NB4 (cell line): ENCODE measurements around the gene CEMP1.

ENCODE experiments used
- DNase-seq: peaks from one replicate; pipeline ENCODE4 v3.0.0; 2010; ENCODE audit warnings: low read depth
- H3K4me3 ChIP-seq: one replicate; pipeline ENCODE4 v1.5.1; 2011; ENCODE audit warnings: mild to moderate bottlenecking, low read depth, low read length, moderate library complexity
- MYC ChIP-seq: IDR thresholded peaks from 2 replicates; pipeline ENCODE4 v1.6.1; 2011; ENCODE audit warnings: low read depth, low read length
- POLR2A ChIP-seq: IDR thresholded peaks from 2 replicates; pipeline ENCODE4 v1.6.1; 2011; ENCODE audit warnings: mild to moderate bottlenecking; ENCODE audit not compliant: insufficient read length; ENCODE audit errors: extremely low read depth
- TF ChIP-seq, protein P1 (sequence below): IDR thresholded peaks from one replicate; pipeline ENCODE4 v1.5.1; 2012; ENCODE audit warnings: low read depth, low read length
- TF ChIP-seq, protein P2 (sequence below): IDR thresholded peaks from 2 replicates; pipeline ENCODE4 v1.6.1; 2011; ENCODE audit warnings: low read depth, low read length

Gene CEMP1

DNA sequence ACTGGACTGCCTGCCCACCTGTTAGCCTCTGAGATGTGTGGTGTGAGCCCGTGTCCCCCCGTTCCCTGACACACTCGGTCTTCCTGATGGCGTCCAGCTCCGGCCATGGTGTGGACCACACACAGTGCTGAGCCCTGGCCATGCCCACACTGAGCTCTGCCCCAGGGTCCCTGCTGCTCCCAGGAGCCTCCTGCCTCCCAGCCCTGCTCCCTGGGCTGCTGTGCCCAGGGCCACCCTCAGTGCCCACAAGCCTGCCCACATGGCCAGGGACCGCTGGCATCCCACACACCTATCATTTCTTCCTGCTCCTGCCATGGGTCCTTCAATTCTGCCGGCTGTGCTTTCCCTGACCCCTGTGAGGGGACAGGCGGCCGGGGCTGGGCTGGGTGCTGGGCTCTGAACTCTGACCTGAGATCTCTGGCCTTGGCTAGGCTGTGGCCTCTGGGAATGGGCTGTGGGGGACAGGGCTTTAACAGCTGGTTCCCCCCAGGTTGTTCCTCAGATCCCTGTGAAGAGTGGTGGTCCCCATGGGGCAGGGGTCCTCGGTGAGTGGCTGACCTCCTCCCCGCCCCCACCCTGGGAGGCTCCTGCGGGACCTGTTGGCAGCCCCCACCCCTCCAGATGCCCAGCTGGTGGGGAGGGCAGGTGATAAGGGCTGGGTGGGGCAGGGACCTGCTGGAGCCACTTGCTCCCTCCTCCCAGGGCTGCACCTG lies 4.0 kb downstream of the CEMP1 start:
- H3K4me3 ChIP-seq: no peak overlapping the region
- DNase-seq: no peak
- TF ChIP-seq, protein P1, sequence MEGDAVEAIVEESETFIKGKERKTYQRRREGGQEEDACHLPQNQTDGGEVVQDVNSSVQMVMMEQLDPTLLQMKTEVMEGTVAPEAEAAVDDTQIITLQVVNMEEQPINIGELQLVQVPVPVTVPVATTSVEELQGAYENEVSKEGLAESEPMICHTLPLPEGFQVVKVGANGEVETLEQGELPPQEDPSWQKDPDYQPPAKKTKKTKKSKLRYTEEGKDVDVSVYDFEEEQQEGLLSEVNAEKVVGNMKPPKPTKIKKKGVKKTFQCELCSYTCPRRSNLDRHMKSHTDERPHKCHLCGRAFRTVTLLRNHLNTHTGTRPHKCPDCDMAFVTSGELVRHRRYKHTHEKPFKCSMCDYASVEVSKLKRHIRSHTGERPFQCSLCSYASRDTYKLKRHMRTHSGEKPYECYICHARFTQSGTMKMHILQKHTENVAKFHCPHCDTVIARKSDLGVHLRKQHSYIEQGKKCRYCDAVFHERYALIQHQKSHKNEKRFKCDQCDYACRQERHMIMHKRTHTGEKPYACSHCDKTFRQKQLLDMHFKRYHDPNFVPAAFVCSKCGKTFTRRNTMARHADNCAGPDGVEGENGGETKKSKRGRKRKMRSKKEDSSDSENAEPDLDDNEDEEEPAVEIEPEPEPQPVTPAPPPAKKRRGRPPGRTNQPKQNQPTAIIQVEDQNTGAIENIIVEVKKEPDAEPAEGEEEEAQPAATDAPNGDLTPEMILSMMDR: no peak
- TF ChIP-seq MYC (no peak), POLR2A (no peak)
- TF ChIP-seq, protein P2, sequence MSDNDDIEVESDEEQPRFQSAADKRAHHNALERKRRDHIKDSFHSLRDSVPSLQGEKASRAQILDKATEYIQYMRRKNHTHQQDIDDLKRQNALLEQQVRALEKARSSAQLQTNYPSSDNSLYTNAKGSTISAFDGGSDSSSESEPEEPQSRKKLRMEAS: no peak

DNA sequence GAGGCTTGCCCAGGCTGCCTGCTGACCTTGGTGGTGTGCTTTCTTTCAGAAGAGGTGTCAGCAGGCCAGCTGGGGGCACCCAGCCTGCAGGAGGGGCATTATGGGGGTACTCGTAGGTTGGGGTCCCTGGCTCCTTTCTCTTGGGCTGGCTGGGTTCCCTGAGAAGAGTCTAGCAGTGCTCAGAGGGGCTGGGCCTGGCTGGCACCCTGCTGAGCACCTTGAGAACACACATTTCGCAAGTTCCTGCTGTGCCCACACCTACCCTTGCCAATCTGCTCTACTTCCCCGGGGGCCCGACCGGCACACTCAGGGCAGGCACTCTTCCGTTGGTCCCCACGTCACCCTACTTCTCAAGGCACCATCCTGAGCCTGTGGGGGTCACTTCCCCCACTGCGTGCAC lies 5.1 kb downstream of the CEMP1 start:
- no peak overlapping the region for H3K4me3 ChIP-seq
- TF ChIP-seq MYC: 0 out of 2 replicates have a peak, but pooled peaks have one; percentile 27
- TF ChIP-seq, protein P1: no peak

DNA sequence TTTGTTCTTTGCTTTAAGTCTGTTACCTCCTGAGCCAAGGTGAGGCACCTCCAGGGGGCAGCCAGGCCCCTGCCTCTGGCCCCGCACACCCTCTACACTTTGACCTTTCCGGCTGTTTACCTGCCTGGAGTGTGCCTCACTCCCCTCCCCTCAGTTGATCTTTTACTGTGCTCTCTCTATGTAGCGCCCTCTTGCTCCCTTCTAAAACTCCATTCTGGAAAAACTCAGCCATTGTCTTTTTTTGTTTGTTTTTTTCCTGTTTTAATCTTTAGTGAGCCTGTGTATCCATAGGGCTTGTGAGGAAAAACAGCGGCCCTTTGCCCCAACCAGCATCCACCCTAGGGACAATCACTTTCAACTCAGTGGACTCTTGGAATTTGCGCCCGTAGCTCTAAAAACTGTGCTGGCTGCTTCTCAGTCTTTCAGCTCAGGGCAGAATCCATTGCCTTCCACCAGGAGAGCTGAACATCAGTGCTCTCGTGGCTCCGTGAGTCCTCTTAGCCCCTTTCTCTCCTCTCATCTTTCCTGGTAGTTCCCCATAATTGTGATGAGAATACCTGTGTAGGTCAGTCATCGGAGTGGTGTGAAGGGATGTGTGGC lies 6.8 kb downstream of the CEMP1 start:
- no peak overlapping the region for H3K4me3 ChIP-seq
- TF ChIP-seq, protein P2: no peak
- TF ChIP-seq, protein P1: no peak
- no peak for TF ChIP-seq POLR2A
- no peak for TF ChIP-seq MYC
- DNase-seq: no peak

More for the DNA sequence above, 5.1 kb downstream of the CEMP1 start:
- peak; percentile 76 for DNase-seq

DNA sequence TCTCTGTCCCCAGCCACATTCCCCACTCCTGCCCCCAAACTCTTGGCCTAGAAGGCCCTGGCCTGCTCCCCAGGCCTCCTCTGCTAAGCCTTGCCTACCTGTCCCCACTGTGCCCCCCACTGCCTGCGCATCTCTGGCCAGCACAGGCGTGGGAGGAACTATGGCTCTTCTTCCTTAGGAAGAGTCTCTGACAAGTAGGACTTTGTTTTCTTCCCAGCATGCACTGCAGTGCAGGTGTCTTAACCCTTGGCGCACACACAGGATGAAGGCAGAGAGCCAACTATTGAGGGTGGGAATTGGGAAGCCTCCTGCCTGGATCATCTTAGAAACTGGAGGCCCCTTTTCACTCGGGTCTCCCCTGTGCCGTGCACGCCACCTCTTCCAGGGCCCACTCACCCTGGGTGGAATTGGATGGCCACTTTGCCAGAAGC lies 7.4 kb downstream of the CEMP1 start:
- TF ChIP-seq MYC: no peak
- no peak for TF ChIP-seq POLR2A
- TF ChIP-seq, protein P1: no peak
- no peak for DNase-seq
- no peak overlapping the region for H3K4me3 ChIP-seq

DNA sequence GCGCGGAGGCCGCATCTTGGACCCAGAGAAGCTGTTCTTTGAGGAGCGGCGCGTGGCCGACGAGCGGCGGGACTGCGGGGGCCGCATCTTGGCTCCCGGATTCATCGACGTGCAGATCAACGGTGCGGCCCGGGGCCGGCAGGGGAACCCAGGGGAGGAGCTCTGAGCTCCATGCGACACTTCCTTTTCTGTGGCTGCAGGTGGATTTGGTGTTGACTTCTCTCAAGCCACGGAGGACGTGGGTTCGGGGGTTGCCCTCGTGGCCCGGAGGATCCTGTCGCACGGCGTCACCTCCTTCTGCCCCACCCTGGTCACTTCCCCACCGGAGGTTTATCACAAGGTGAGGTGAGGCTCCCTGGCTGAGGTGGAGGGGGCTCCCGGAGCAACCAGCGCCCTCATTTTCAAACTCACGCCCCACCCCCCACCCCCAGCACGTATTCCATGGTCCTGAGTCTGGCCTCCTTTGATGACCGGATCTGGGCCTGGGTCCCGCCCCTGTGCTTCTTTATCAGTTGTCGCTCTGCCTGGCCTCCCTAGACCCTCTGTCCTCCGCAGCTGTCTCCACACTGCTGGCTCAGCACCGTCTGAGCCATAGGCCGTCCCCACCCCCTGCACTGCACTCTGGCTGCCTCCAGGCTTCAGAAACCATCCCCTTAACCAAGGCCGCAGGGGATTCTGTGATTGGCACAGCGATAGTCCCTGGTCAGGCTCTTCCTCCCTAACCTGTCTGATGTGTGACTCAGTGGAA lies 10.2 kb downstream of the CEMP1 start:
- DNase-seq: peak; percentile 64
- H3K4me3 ChIP-seq: peak overlapping the region; percentile 54
- TF ChIP-seq, protein P2: no peak
- TF ChIP-seq, protein P1: no peak
- no peak for TF ChIP-seq MYC
- TF ChIP-seq POLR2A: no peak
